HepG2 (cell line): Measurements from ENCODE around the gene ZNF227. TPM values are rescaled to one million over a fixed set of nuclear protein-coding genes. Genes with fewer than 3 reads are reported as not detected.

ENCODE experiments used
- AHDC1 ChIP-seq: sonication (generic); formaldehyde crosslinking; IDR thresholded peaks from 2 replicates; pipeline ENCODE4 v1.5.1; 2020; ENCODE audit warnings: mild to moderate bottlenecking, missing genetic modification reagents, borderline replicate concordance
- ELF3 ChIP-seq: IDR thresholded peaks from 2 replicates; pipeline ENCODE4 v1.6.1; 2016; ENCODE audit warnings: missing genetic modification reagents, missing compliant biosample characterization
- ETS1 ChIP-seq: sonication (generic); formaldehyde crosslinking; IDR thresholded peaks from 2 replicates; pipeline ENCODE4 v1.4.0; 2020; ENCODE audit warnings: missing genetic modification reagents
- FOXJ3 ChIP-seq: sonication (generic); formaldehyde crosslinking; IDR thresholded peaks from 2 replicates; pipeline ENCODE4 v1.4.0; 2020; ENCODE audit warnings: missing genetic modification reagents, mild to moderate bottlenecking, borderline replicate concordance
- FOXO1 ChIP-seq: sonication (generic); formaldehyde crosslinking; IDR thresholded peaks from 2 replicates; pipeline ENCODE4 v1.4.0; 2020; ENCODE audit warnings: missing genetic modification reagents
- MTA1 ChIP-seq: sonication (generic); formaldehyde crosslinking; IDR thresholded peaks from 2 replicates; pipeline ENCODE4 v1.4.0; 2020; ENCODE audit warnings: missing genetic modification reagents, mild to moderate bottlenecking, borderline replicate concordance
- MXD3 ChIP-seq: IDR thresholded peaks from 2 replicates; pipeline ENCODE4 v1.6.1; 2016; ENCODE audit warnings: mild to moderate bottlenecking, missing biosample characterization, missing genetic modification reagents
- RAD21 ChIP-seq: fragments of 450-650 bp; formaldehyde crosslinking; IDR thresholded peaks from 2 replicates; pipeline ENCODE4 v1.5.0; 2020; ENCODE audit warnings: mild to moderate bottlenecking
- RFXANK ChIP-seq: IDR thresholded peaks from 2 replicates; pipeline ENCODE4 v1.6.1; 2016
- ZBTB21 ChIP-seq: sonication (generic); formaldehyde crosslinking; IDR thresholded peaks from 2 replicates; pipeline ENCODE4 v1.4.0; 2020; ENCODE audit warnings: missing genetic modification reagents
- ZBTB42 ChIP-seq: sonication (generic); formaldehyde crosslinking; IDR thresholded peaks from 2 replicates; pipeline ENCODE4 v1.5.0; 2020; ENCODE audit warnings: mild to moderate bottlenecking, missing genetic modification reagents
- ZMYM2 ChIP-seq: sonication (generic); formaldehyde crosslinking; IDR thresholded peaks from 2 replicates; pipeline ENCODE4 v1.8.0; 2022; ENCODE audit warnings: mild to moderate bottlenecking, missing genetic modification reagents
- ZNF264 ChIP-seq: sonication (generic); formaldehyde crosslinking; IDR thresholded peaks from 2 replicates; pipeline ENCODE4 v1.4.0; 2020; ENCODE audit warnings: missing genetic modification reagents
- ZNF546 ChIP-seq: sonication (generic); formaldehyde crosslinking; conservative IDR thresholded peaks from 2 replicates; pipeline ENCODE4 v1.8.1; 2023; ENCODE audit warnings: mild to moderate bottlenecking, missing genetic modification reagents
- ZNF576 ChIP-seq: sonication (generic); formaldehyde crosslinking; IDR thresholded peaks from 2 replicates; pipeline ENCODE4 v1.4.0; 2020; ENCODE audit warnings: mild to moderate bottlenecking, missing genetic modification reagents
- ZNF616 ChIP-seq: sonication (generic); formaldehyde crosslinking; IDR thresholded peaks from 2 replicates; pipeline ENCODE4 v1.5.0; 2020; ENCODE audit warnings: low read depth, mild to moderate bottlenecking, missing genetic modification reagents
- ZNF761 ChIP-seq: sonication (generic); formaldehyde crosslinking; conservative IDR thresholded peaks from 2 replicates; pipeline ENCODE4 v1.4.0; 2020; ENCODE audit warnings: mild to moderate bottlenecking, missing genetic modification reagents
- ZSCAN9 ChIP-seq: IDR thresholded peaks from 2 replicates; pipeline ENCODE4 v1.6.1; 2016; ENCODE audit warnings: borderline replicate concordance
- ZZZ3 ChIP-seq: sonication (generic); formaldehyde crosslinking; IDR thresholded peaks from 2 replicates; pipeline ENCODE4 v1.4.0; 2020; ENCODE audit warnings: missing genetic modification reagents, mild to moderate bottlenecking, borderline replicate concordance
- polyA plus RNA-seq, 8 experiments: library from polyadenylated mRNA; depleted of rRNA in 3 of 8; stranded (reverse) in 7 of 8; unstranded in 1 of 8; fragments of >200 nt; fragmentation: Illumina TruSeq in 4 of 8; extraction: Trizol in 4 of 8; gene quantifications; 2 replicates each; pipeline versions ENCODE4 v1.2.1 to v1.2.3, GENCODE V29; 2011 to 2016; ENCODE audit warnings: low read depth in 4 of 8, missing spikeins in 1 of 8, mixed read lengths in 1 of 8; ENCODE audit not compliant: insufficient read depth in 1 of 8
- total RNA-seq, 5 experiments: library from RNA; depleted of rRNA; stranded (reverse); fragments of >200 nt; fragmentation: Illumina TruSeq; extraction: Trizol; gene quantifications; 2 replicates each; pipeline ENCODE4 v1.2.3, GENCODE V29; 2016; ENCODE audit warnings: low read depth in 1 of 5
- TF ChIP-seq, protein P1 (sequence below): sonication (generic); formaldehyde crosslinking; conservative IDR thresholded peaks from 2 replicates; pipeline ENCODE4 v1.8.0; 2022; ENCODE audit warnings: mild to moderate bottlenecking, moderate library complexity, missing genetic modification reagents
- TF ChIP-seq, protein P2 (sequence below): IDR thresholded peaks from 2 replicates; pipeline ENCODE4 v1.6.1; 2016; ENCODE audit warnings: low read depth

Gene ZNF227
- total and polyA plus RNA-seq, 2 of the 13 experiments (the other 11 are each of a cell fraction or from before 2014, with no cell fraction given), result 3.1 to 16.8 TPM

DNA sequence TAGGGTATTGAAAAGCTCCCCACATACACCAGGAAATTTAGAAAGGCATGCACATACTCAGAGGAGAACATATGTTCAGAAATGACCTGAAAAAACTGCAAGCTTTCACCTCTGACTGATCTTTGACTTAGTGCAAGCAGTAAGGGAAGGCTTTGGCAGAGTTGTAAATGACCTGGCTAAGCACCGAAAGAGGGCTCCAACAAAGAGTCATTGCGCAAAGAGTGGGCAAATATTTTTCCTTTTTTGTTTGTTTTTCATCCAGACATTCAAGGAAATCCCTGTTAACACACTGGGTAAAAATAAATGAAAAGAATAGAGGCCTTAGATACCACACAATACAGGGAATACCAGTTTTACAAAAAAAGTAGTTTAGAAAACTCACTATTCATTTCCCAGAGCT, 42.2 kb downstream of the ZNF227 start (continued):
- TF ChIP-seq, protein P1, sequence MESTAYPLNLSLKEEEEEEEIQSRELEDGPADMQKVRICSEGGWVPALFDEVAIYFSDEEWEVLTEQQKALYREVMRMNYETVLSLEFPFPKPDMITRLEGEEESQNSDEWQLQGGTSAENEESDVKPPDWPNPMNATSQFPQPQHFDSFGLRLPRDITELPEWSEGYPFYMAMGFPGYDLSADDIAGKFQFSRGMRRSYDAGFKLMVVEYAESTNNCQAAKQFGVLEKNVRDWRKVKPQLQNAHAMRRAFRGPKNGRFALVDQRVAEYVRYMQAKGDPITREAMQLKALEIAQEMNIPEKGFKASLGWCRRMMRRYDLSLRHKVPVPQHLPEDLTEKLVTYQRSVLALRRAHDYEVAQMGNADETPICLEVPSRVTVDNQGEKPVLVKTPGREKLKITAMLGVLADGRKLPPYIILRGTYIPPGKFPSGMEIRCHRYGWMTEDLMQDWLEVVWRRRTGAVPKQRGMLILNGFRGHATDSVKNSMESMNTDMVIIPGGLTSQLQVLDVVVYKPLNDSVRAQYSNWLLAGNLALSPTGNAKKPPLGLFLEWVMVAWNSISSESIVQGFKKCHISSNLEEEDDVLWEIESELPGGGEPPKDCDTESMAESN (CRISPR knock-in tag), result no peak
- TF ChIP-seq ZNF576 (CRISPR knock-in tag), result no peak
- TF ChIP-seq ZBTB21 (CRISPR knock-in tag), result no peak
- TF ChIP-seq ZNF761 (CRISPR knock-in tag), result no peak
- no peak for TF ChIP-seq MTA1 (CRISPR knock-in tag)
- TF ChIP-seq ZNF546 (CRISPR knock-in tag), result no peak
- TF ChIP-seq ZNF264 (CRISPR knock-in tag), result peak; percentile 26; the same call in 1 of the 2 replicates
- TF ChIP-seq ZSCAN9 (CRISPR knock-in tag), result peak; percentile 77
- peak; percentile 66; the same call in 1 of the 2 replicates for TF ChIP-seq FOXJ3 (CRISPR knock-in tag)
- peak; percentile 63 for TF ChIP-seq ELF3 (CRISPR knock-in tag)
- no peak for TF ChIP-seq ZBTB42 (CRISPR knock-in tag)
- no peak for TF ChIP-seq ZNF616
- TF ChIP-seq RAD21 (CRISPR knock-in tag), result no peak
- no peak for TF ChIP-seq RFXANK (CRISPR knock-in tag)
- no peak for TF ChIP-seq MXD3
- TF ChIP-seq ZZZ3, result no peak
- no peak for TF ChIP-seq ZMYM2 (CRISPR knock-in tag)
- TF ChIP-seq FOXO1 (CRISPR knock-in tag), result peak; percentile 50; the same call in 1 of the 2 replicates
- peak; percentile 88 for TF ChIP-seq AHDC1 (CRISPR knock-in tag)
- TF ChIP-seq, protein P2, sequence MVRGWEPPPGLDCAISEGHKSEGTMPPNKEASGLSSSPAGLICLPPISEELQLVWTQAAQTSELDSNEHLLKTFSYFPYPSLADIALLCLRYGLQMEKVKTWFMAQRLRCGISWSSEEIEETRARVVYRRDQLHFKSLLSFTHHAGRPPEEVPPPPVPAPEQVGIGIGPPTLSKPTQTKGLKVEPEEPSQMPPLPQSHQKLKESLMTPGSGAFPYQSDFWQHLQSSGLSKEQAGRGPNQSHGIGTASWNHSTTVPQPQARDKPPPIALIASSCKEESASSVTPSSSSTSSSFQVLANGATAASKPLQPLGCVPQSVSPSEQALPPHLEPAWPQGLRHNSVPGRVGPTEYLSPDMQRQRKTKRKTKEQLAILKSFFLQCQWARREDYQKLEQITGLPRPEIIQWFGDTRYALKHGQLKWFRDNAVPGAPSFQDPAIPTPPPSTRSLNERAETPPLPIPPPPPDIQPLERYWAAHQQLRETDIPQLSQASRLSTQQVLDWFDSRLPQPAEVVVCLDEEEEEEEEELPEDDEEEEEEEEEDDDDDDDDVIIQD, result 0 out of 2 replicates have a peak, but pooled peaks have one; percentile 29
- TF ChIP-seq ETS1 (CRISPR knock-in tag), result no peak
